ENCODE measurements around the gene RNF217. TPM values are rescaled to one million over a fixed set of nuclear protein-coding genes. Genes with fewer than 3 reads are reported as not detected.

RNF217 gene
- total and polyA plus RNA-seq, 2 of the 8 experiments (the other 6 are each of a cell fraction or from before 2014, with no cell fraction given), result 2.0 to 8.9 TPM

- Histone ChIP-seq H3K14ac (ENCODE audit: insufficient read length) (no peak overlapping the region), H2BK5ac (ENCODE audit: low read depth, low read length) (no peak overlapping the region), H2AFZ (ENCODE audit: low read length) (no peak overlapping the region), H4K91ac (replicated peaks; ENCODE audit: insufficient read length, low read length) (no peak overlapping the region), H2BK15ac (ENCODE audit: low read length) (no peak overlapping the region), H2BK12ac (ENCODE audit: low read depth, low read length) (no peak overlapping the region; the same call in 1 of the 2 replicates), H2BK20ac (ENCODE audit: low read length) (no peak overlapping the region), H4K5ac (ENCODE audit: insufficient read length, low read depth, low read length) (no peak overlapping the region), H3K36me3 (ENCODE audit: control insufficient read depth in 2 of 4, insufficient read depth in 4 of 4, low read length in 3 of 4) (no peaks in the 10 kb centered on the region), H3K56ac (replicated peaks; ENCODE audit: insufficient read length, low read depth, low read length) (no peak overlapping the region), H3K79me2 (ENCODE audit: control insufficient read depth in 1 of 2, insufficient read depth in 2 of 2, low read length in 2 of 2) (no peaks in the 10 kb centered on the region), H3K27ac (ENCODE audit: low read depth, low read length) (no peak overlapping the region), H3K9ac (replicated peaks in 1 of 4; ENCODE audit: extremely low read depth in 1 of 4, low read depth in 3 of 4, low read length in 3 of 4) (no peak overlapping the region), H2BK120ac (replicated peaks; ENCODE audit: low read depth, low read length) (no peak overlapping the region), H3K23me2 (ENCODE audit: low read depth, low read length) (no peaks in the 10 kb centered on the region), H3K18ac (ENCODE audit: extremely low read depth, low read length) (no peak overlapping the region), H2AK5ac (ENCODE audit: low read depth, low read length) (no peak overlapping the region), H4K20me1 (replicated peaks in 1 of 2; ENCODE audit: control insufficient read depth in 1 of 2, insufficient read depth in 2 of 2, low read length in 2 of 2) (no peaks in the 10 kb centered on the region), H3K4me1 (replicated peaks in 1 of 4; ENCODE audit: control insufficient read depth in 3 of 4, insufficient read depth in 4 of 4, low read length in 3 of 4) (peaks cover 0 to 5% (median 3%) of the 10 kb centered on the region in 4 experiments; a peak in 4 of 7 replicates), H3K4me3 (ENCODE audit: extremely low read depth in 1 of 4, insufficient read depth in 2 of 4, low read depth in 3 of 4, low read length in 4 of 4) (peak overlapping the region in 1 of 4 experiments; percentile 12; a peak in 1 of 8 replicates), H3K4me2 (ENCODE audit: insufficient read depth in 1 of 2, low read depth in 2 of 2, low read length in 2 of 2) (no peak overlapping the region), H3K79me1 (ENCODE audit: low read depth, low read length) (no peaks in the 10 kb centered on the region), H3K4ac (replicated peaks; ENCODE audit: insufficient read length, low read depth, low read length) (no peak overlapping the region), H4K8ac (ENCODE audit: extremely low read depth, insufficient read depth, low read length) (no peak overlapping the region), H3K9me3 (ENCODE audit: insufficient read depth in 2 of 2, low read depth in 1 of 2, low read length in 1 of 2) (no peaks in the 10 kb centered on the region), H3K27me3 (replicated peaks in 1 of 4; ENCODE audit: control insufficient read depth in 3 of 4, extremely low read depth in 1 of 4, insufficient read depth in 3 of 4, low read length in 3 of 4) (no peaks in the 10 kb centered on the region), H3K23ac (ENCODE audit: insufficient read length) (no peak overlapping the region)
- FAIRE-seq (no peak), DNase-seq (ENCODE audit: low read depth in 1 of 2, low spot score in 2 of 2) (no peak)
- ChIA-PET CTCF (ENCODE audit: partially characterized antibody) (no interaction called here), POLR2A (ENCODE audit: partially characterized antibody) (no interaction called here)
- 67% methylated on average over 4 of the region's 4 CpGs; no CpG with 5 or more reads in 1 of the 2 experiments for WGBS, 2 experiments (ENCODE audit: extremely low coverage in 1 of 2, insufficient coverage in 1 of 2, insufficient read length in 1 of 2, insufficient replicate concordance in 2 of 2, low coverage in 1 of 2, low lambda C conversion rate in 2 of 2, missing lambda C conversion rate in 1 of 2)
- TF ChIP-seq, protein P1, sequence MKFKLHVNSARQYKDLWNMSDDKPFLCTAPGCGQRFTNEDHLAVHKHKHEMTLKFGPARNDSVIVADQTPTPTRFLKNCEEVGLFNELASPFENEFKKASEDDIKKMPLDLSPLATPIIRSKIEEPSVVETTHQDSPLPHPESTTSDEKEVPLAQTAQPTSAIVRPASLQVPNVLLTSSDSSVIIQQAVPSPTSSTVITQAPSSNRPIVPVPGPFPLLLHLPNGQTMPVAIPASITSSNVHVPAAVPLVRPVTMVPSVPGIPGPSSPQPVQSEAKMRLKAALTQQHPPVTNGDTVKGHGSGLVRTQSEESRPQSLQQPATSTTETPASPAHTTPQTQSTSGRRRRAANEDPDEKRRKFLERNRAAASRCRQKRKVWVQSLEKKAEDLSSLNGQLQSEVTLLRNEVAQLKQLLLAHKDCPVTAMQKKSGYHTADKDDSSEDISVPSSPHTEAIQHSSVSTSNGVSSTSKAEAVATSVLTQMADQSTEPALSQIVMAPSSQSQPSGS (IDR thresholded peaks at IDR 0.05; ENCODE audit: low read length), result no peak
- TF ChIP-seq ZNF274 (IDR thresholded peaks at IDR 0.05; ENCODE audit: borderline replicate concordance, extremely low read depth, low read length) (no peak), GTF2F1 (IDR thresholded peaks at IDR 0.05; ENCODE audit: borderline replicate concordance, low read depth, low read length) (no peak), BACH1 (IDR thresholded peaks at IDR 0.05; ENCODE audit: low read length) (no peak), ASH2L (IDR thresholded peaks at IDR 0.05; ENCODE audit: low read length) (peak; percentile 30), CEBPB (IDR thresholded peaks at IDR 0.05; ENCODE audit: low read depth, low read length) (no peak), TAF7 (optimal IDR thresholded peaks at IDR 0.05; ENCODE audit: borderline replicate concordance, low read depth, low read length) (no peak), CBX8 (IDR thresholded peaks at IDR 0.05; ENCODE audit: borderline replicate concordance, low read depth, low read length) (no peak), RNF2 (IDR thresholded peaks at IDR 0.05; ENCODE audit: borderline replicate concordance, low read depth, low read length, missing control alignments, poor library complexity, severe bottlenecking) (no peak), TEAD4 (IDR thresholded peaks at IDR 0.05; ENCODE audit: low read depth, low read length) (peak; percentile 86), POLR2A (IDR thresholded peaks at IDR 0.05; ENCODE audit: control extremely low read depth in 1 of 2, low read depth in 2 of 2, low read length in 2 of 2) (no peak)
- TF ChIP-seq, protein P2, sequence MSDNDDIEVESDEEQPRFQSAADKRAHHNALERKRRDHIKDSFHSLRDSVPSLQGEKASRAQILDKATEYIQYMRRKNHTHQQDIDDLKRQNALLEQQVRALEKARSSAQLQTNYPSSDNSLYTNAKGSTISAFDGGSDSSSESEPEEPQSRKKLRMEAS (IDR thresholded peaks at IDR 0.05), result no peak
Observed at GRCh38 chr6:125077453-125077852, 115.2 kb downstream of the RNF217 start.

Data from H1 (cell line).